K562 (cell line): ENCODE measurements around the gene CCR2.

Experiments used
- EGR1 ChIP-seq: fragments of 450-650 bp; conservative IDR thresholded peaks from 2 replicates; pipeline ENCODE4 v1.6.1; 2017; ENCODE audit warnings: mild to moderate bottlenecking
- EP300 ChIP-seq: IDR thresholded peaks from 2 replicates; pipeline ENCODE4 v1.6.1; 2012; ENCODE audit warnings: low read length, improper control_type of control experiment
- FOS ChIP-seq: IDR thresholded peaks from 3 replicates; pipeline ENCODE4 v1.6.1; 2011; ENCODE audit not compliant: insufficient read length; ENCODE audit errors: extremely low read depth
- PCBP2 ChIP-seq: fragments of 200-400 bp; formaldehyde crosslinking; IDR thresholded peaks from 2 replicates; pipeline ENCODE4 v1.6.1; 2018; ENCODE audit warnings: low read length, low read depth, mild to moderate bottlenecking, moderate library complexity; ENCODE audit not compliant: poor library complexity, severe bottlenecking
- RCOR1 ChIP-seq, 2 experiments: IDR thresholded peaks; 2 replicates each; pipeline ENCODE4 v1.6.1; 2012; ENCODE audit warnings: low read depth in 2 of 2, low read length in 2 of 2, borderline replicate concordance in 1 of 2, improper control_type of control experiment in 1 of 2
- TAF7 ChIP-seq: fragments of 450-650 bp; IDR thresholded peaks from 2 replicates; pipeline ENCODE4 v1.6.1; 2016; ENCODE audit warnings: missing genetic modification characterization, missing compliant biosample characterization
- ZNF778 ChIP-seq: fragments of 450-650 bp; formaldehyde crosslinking; IDR thresholded peaks from 2 replicates; pipeline ENCODE4 v1.4.0; 2020; ENCODE audit warnings: mild to moderate bottlenecking, moderate library complexity
- TF ChIP-seq, protein P1 (sequence below), 3 experiments: IDR thresholded peaks in 2 of 3; conservative IDR thresholded peaks in 1 of 3; 2 replicates each; pipeline ENCODE4 v1.5.1; 2011 to 2012; ENCODE audit warnings: low read length in 3 of 3, mild to moderate bottlenecking in 3 of 3, control low read depth in 2 of 3, improper control_type of control experiment in 1 of 3, inconsistent platforms in 1 of 3, low read depth in 1 of 3, mixed read lengths in 1 of 3, moderate library complexity in 1 of 3; ENCODE audit not compliant: insufficient read depth in 2 of 3
- TF ChIP-seq, protein P2 (sequence below): IDR thresholded peaks from 2 replicates; pipeline ENCODE4 v1.6.1; 2011; ENCODE audit not compliant: insufficient read length; ENCODE audit errors: extremely low read depth

DNA sequence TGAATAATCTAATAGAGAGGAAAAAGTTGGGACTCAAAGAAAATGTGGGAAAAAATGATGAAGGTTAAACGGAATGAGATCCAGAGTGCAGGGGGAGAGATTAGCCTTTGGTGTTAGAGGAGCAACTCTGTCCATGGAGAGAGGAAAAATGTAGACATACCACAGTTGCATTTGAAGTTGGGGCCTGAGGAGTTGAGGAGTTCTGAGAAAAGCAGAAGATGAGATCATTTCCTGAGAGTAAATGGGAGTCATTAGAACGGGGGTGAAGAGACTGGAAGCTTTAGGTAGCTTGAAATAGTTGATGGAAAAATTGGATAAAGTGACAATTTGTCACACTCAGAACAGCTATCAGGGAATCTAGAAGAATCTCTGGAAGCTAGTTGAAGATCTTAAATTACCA, 45.6 kb downstream of the CCR2 start:
- no peak for TF ChIP-seq EP300
- TF ChIP-seq ZNF778, result no peak
- TF ChIP-seq RCOR1 (IDR thresholded peaks at IDR 0.05; ENCODE audit: borderline replicate concordance in 1 of 2, low read depth in 2 of 2, low read length in 2 of 2), result no peak
- no peak for TF ChIP-seq FOS
- TF ChIP-seq, protein P1, sequence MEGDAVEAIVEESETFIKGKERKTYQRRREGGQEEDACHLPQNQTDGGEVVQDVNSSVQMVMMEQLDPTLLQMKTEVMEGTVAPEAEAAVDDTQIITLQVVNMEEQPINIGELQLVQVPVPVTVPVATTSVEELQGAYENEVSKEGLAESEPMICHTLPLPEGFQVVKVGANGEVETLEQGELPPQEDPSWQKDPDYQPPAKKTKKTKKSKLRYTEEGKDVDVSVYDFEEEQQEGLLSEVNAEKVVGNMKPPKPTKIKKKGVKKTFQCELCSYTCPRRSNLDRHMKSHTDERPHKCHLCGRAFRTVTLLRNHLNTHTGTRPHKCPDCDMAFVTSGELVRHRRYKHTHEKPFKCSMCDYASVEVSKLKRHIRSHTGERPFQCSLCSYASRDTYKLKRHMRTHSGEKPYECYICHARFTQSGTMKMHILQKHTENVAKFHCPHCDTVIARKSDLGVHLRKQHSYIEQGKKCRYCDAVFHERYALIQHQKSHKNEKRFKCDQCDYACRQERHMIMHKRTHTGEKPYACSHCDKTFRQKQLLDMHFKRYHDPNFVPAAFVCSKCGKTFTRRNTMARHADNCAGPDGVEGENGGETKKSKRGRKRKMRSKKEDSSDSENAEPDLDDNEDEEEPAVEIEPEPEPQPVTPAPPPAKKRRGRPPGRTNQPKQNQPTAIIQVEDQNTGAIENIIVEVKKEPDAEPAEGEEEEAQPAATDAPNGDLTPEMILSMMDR (IDR thresholded peaks at IDR 0.05 in 2 of 3, conservative IDR thresholded peaks at IDR 0.05 in 1 of 3; ENCODE audit: insufficient read depth in 2 of 3, low read depth in 1 of 3, low read length in 3 of 3), result no peak
- TF ChIP-seq, protein P2, sequence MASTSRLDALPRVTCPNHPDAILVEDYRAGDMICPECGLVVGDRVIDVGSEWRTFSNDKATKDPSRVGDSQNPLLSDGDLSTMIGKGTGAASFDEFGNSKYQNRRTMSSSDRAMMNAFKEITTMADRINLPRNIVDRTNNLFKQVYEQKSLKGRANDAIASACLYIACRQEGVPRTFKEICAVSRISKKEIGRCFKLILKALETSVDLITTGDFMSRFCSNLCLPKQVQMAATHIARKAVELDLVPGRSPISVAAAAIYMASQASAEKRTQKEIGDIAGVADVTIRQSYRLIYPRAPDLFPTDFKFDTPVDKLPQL, result no peak
- TF ChIP-seq PCBP2, result no peak
- no peak for TF ChIP-seq TAF7 (tag)
- no peak for TF ChIP-seq EGR1
